Measurements from ENCODE around the gene TSR3. TPM values are rescaled to one million over a fixed set of nuclear protein-coding genes. Genes with fewer than 3 reads are reported as not detected.

Gene TSR3
- polyA plus RNA-seq, 3 donors = 23.2 to 73.1 (median 48.2) TPM

DNA sequence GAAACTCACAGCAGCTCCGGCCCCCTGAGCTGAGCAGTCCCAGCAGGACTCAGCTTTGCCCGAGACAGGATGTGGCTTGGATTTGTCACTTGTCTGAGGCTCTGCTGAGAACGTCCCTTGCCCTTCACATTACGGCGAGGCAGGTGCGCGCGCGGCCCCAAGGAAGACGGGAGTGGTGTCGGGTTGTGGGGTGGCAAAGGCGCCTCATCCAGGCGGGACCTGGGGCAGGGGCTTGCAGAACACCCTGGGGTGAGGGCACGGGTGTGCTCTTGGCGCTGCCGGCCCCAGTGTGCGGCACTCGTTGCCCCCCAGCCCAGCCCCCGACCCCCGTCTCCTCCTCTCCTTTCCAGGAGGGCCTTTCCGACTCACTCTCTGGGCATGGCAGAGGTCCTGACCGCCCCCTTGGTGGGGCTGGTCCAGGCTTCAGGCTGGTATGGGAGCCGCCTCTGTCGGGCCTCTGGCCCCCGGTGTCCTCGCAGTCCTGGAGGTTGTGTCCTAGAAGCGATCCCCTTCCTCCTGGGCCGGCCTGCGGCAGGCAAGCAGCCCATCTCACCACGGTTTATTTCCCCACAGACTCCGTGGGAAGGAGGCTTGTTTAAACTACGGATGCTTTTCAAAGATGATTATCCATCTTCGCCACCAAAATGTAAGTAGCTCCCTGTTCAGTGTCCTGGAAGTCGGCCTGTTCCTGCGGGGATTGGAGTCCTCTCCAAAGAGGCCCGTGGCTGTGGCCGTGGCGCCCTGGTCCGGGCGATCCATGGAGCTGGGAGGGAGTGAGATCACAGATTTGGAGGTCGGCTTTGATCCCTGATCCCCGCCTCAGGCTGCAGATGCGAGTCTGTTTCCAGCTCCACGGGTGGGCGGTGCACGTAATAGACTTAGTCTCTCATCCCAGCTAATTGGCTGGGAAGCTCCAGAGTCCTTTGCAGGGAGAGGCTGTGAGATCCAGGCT, 36.3 kb downstream of the TSR3 start:
- Histone ChIP-seq H3K4me1 (ENCODE audit: control insufficient read depth in 1 of 2, insufficient read depth in 2 of 2, low read length in 2 of 2) (peaks cover 21 to 22% of the 10 kb centered on the region in 2 donors), H3K79me2 (ENCODE audit: insufficient read depth, low read length) (peaks cover 91% of the 10 kb centered on the region), H3K27ac (ENCODE audit: low read depth in 1 of 2, low read length in 2 of 2) (no peak overlapping the region), H3K9ac (ENCODE audit: insufficient read depth, low read length, poor library complexity, severe bottlenecking) (no peak overlapping the region), H3K27me3 (ENCODE audit: control insufficient read depth in 2 of 2, insufficient read depth in 2 of 2, low read length in 2 of 2) (no peaks in the 10 kb centered on the region), H3K4me2 (replicated peaks; ENCODE audit: extremely low read depth, low read length, poor library complexity, severe bottlenecking) (no peak overlapping the region), H3K9me3 (replicated peaks in 1 of 2; ENCODE audit: control insufficient read depth in 1 of 2, insufficient read depth in 1 of 2, low read length in 2 of 2) (no peaks in the 10 kb centered on the region), H3K36me3 (replicated peaks in 1 of 2; ENCODE audit: control insufficient read depth in 1 of 2, insufficient read depth in 2 of 2, low read length in 2 of 2) (peaks cover 78 to 81% of the 10 kb centered on the region in 2 donors), H3K4me3 (replicated peaks in 1 of 3; ENCODE audit: low read depth in 2 of 3, low read length in 3 of 3) (no peak overlapping the region), H4K20me1 (ENCODE audit: insufficient read depth, low read length) (peaks cover 100% of the 10 kb centered on the region), H2AFZ (ENCODE audit: insufficient read depth, low read depth, low read length, poor library complexity, severe bottlenecking) (no peak overlapping the region)
- DNase-seq = no peak
- peak overlapping the region in 1 of 7 donors; percentile 30 for H3K27ac Mint-ChIP-seq
- TF ChIP-seq, protein P1, sequence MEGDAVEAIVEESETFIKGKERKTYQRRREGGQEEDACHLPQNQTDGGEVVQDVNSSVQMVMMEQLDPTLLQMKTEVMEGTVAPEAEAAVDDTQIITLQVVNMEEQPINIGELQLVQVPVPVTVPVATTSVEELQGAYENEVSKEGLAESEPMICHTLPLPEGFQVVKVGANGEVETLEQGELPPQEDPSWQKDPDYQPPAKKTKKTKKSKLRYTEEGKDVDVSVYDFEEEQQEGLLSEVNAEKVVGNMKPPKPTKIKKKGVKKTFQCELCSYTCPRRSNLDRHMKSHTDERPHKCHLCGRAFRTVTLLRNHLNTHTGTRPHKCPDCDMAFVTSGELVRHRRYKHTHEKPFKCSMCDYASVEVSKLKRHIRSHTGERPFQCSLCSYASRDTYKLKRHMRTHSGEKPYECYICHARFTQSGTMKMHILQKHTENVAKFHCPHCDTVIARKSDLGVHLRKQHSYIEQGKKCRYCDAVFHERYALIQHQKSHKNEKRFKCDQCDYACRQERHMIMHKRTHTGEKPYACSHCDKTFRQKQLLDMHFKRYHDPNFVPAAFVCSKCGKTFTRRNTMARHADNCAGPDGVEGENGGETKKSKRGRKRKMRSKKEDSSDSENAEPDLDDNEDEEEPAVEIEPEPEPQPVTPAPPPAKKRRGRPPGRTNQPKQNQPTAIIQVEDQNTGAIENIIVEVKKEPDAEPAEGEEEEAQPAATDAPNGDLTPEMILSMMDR (IDR thresholded peaks at IDR 0.05) = no peak
- intact Hi-C loops (cut with micrococcal nuclease) = no loop called here
- no peaks in the 10 kb centered on the region for H3K9me3 Mint-ChIP-seq
- peaks cover 24% of the 10 kb centered on the region for H3K4me1 Mint-ChIP-seq
- 91% methylated on average over 42 of the region's 46 CpGs for WGBS (ENCODE audit: insufficient coverage)
- H3K27me3 Mint-ChIP-seq (ENCODE audit: low read depth in 3 of 3) = no peaks in the 10 kb centered on the region
- no peak overlapping the region for H3K4me3 Mint-ChIP-seq
- H3K36me3 Mint-ChIP-seq = peaks cover 62 to 76% of the 10 kb centered on the region in 2 donors

DNA sequence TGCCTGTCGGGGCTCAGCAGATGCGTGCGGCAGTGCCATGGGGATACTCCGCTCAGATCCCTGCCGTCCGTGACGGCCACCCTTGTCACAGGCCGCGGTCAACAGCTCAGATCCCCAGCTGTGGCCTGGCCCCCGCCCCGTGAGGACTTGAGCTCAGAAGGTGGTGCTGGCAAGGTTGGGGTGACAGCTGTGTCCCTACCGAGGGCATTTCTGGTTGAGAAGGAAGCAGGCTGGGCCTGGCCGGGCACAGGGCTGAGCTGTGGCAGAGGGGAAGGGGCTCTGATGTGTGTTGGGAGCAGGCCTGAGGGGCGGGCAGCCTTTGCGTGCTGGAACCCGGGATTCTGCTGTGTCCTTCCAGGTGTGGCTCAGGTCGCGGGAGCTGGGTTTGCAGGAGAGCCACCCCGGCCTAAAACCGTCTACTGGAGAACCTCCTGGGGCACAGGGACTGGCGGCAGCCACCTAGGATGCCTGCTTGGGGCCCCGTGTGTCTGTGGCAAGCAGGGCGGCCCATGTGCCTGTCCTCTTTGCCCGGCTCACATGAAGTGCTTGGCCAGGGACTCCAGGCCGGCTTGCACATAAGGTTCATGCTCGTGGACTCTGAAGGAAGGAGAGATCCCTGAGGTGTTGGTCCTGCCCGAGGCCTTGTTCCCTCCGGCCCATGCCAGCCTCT, 37.1 kb downstream of the TSR3 start:
- H3K27me3 Mint-ChIP-seq (ENCODE audit: low read depth in 3 of 3) = no peaks in the 10 kb centered on the region
- Histone ChIP-seq H3K27ac (ENCODE audit: low read depth in 1 of 2, low read length in 2 of 2) (no peak overlapping the region), H3K9ac (ENCODE audit: insufficient read depth, low read length, poor library complexity, severe bottlenecking) (no peak overlapping the region), H2AFZ (ENCODE audit: insufficient read depth, low read depth, low read length, poor library complexity, severe bottlenecking) (no peak overlapping the region), H3K4me3 (replicated peaks in 1 of 3; ENCODE audit: low read depth in 2 of 3, low read length in 3 of 3) (no peak overlapping the region), H3K9me3 (replicated peaks in 1 of 2; ENCODE audit: control insufficient read depth in 1 of 2, insufficient read depth in 1 of 2, low read length in 2 of 2) (no peaks in the 10 kb centered on the region), H3K79me2 (ENCODE audit: insufficient read depth, low read length) (peaks cover 93% of the 10 kb centered on the region), H3K4me2 (replicated peaks; ENCODE audit: extremely low read depth, low read length, poor library complexity, severe bottlenecking) (no peak overlapping the region), H4K20me1 (ENCODE audit: insufficient read depth, low read length) (peaks cover 97% of the 10 kb centered on the region), H3K36me3 (replicated peaks in 1 of 2; ENCODE audit: control insufficient read depth in 1 of 2, insufficient read depth in 2 of 2, low read length in 2 of 2) (peaks cover 70 to 73% of the 10 kb centered on the region in 2 donors), H3K27me3 (ENCODE audit: control insufficient read depth in 2 of 2, insufficient read depth in 2 of 2, low read length in 2 of 2) (no peaks in the 10 kb centered on the region), H3K4me1 (ENCODE audit: control insufficient read depth in 1 of 2, insufficient read depth in 2 of 2, low read length in 2 of 2) (peaks cover 24% of the 10 kb centered on the region in 2 donors)
- peaks cover 28% of the 10 kb centered on the region for H3K4me1 Mint-ChIP-seq
- peaks cover 54 to 68% of the 10 kb centered on the region in 2 donors for H3K36me3 Mint-ChIP-seq
- TF ChIP-seq, protein P1 (IDR thresholded peaks at IDR 0.05) = no peak
- no peak for DNase-seq
- H3K4me3 Mint-ChIP-seq = no peak overlapping the region
- H3K27ac Mint-ChIP-seq = no peak overlapping the region
- 95% methylated on average over 27 of the region's 28 CpGs for WGBS (ENCODE audit: insufficient coverage)
- no peaks in the 10 kb centered on the region for H3K9me3 Mint-ChIP-seq
- intact Hi-C loops (cut with micrococcal nuclease) = loop anchor here in 1 of 2 donors (5.0 kb wide), 1 partner anchor 33 kb away; no protein-coding TSS in a partner anchor

All from CD14-positive monocyte (primary cell).